Neutrophil (primary cell): ENCODE data around the gene PKDREJ.

Source experiments
- H3K27ac ChIP-seq: fragments of 200-600 bp; sonication (generic); 2 replicates; pipeline ENCODE4 v1.5.1; 2016; ENCODE audit warnings: mild to moderate bottlenecking, moderate library complexity
- H3K27me3 ChIP-seq: fragments of 200-600 bp; sonication (generic); 2 replicates; pipeline ENCODE4 v1.6.0; 2016; ENCODE audit warnings: mild to moderate bottlenecking
- H3K36me3 ChIP-seq: fragments of 200-600 bp; sonication (generic); 2 replicates; pipeline ENCODE4 v1.5.1; 2017
- H3K4me1 ChIP-seq, 2 experiments: fragments of 200-600 bp in 1 of 2; sonication (generic) in 1 of 2; 1 replicate in 1 of 2; 2 replicates in 1 of 2; pipeline versions ENCODE4 v1.5.1 to v1.6.1; 2013 to 2016; ENCODE audit warnings: low read depth in 1 of 2, low read length in 1 of 2, mild to moderate bottlenecking in 1 of 2, moderate library complexity in 1 of 2; ENCODE audit not compliant: control insufficient read depth in 1 of 2, insufficient read depth in 1 of 2
- H3K4me3 ChIP-seq, 2 experiments: fragments of 200-600 bp in 1 of 2; sonication (generic) in 1 of 2; 1 replicate in 1 of 2; 2 replicates in 1 of 2; pipeline ENCODE4 v1.5.1; 2013 to 2016; ENCODE audit warnings: low read depth in 1 of 2, low read length in 1 of 2, mild to moderate bottlenecking in 1 of 2, moderate library complexity in 1 of 2
- H3K9me3 ChIP-seq: fragments of 200-600 bp; sonication (generic); 2 replicates; pipeline ENCODE4 v1.5.1; 2016
- CTCF ChIP-seq: fragments of 200-600 bp; sonication (generic); IDR thresholded peaks from 2 replicates; pipeline ENCODE4 v1.5.1; 2016; ENCODE audit warnings: antibody characterized with exemption

PKDREJ gene

GRCh38 chr22:46220921-46221320 lies 42.2 kb downstream of the PKDREJ start:
- H3K27me3 ChIP-seq, result no peaks in the 10 kb centered on the region
- H3K4me1 ChIP-seq, result no peaks in the 10 kb centered on the region
- H3K36me3 ChIP-seq, result peaks cover 29% of the 10 kb centered on the region
- no peak overlapping the region for H3K27ac ChIP-seq
- H3K9me3 ChIP-seq, result no peaks in the 10 kb centered on the region
- TF ChIP-seq CTCF, result no peak
- H3K4me3 ChIP-seq, result no peak overlapping the region

- Histone ChIP-seq H3K4me3 (no peak overlapping the region), H3K27me3 (no peaks in the 10 kb centered on the region), H3K9me3 (no peaks in the 10 kb centered on the region), H3K27ac (no peak overlapping the region), H3K36me3 (peaks cover 34% of the 10 kb centered on the region), H3K4me1 (no peaks in the 10 kb centered on the region)
- TF ChIP-seq CTCF, result no peak
Measured at GRCh38 chr22:46219636-46220035, 43.5 kb downstream of the PKDREJ start.

DNA sequence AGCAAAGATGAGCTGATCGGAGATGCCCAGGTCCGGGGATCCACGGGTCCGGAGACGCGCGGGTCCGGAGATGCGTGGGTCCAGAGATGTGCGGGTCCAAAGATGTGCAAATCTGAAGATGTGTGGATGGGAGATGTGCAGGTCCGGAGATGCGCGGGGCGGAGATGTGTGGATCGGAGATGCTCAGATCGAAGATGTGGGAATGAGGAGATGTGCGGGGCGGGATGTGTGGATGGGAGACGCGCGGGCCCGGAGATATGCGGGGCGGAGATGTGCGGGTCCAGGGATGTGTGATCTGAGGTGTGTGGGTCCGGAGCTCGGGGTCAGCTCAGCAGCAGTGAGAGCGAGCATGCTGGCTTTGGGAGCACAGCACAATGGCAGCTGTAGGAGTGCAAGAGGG lies 48.5 kb downstream of the PKDREJ start:
- peaks cover 20% of the 10 kb centered on the region for H3K36me3 ChIP-seq
- no peak overlapping the region for H3K27ac ChIP-seq
- no peak for TF ChIP-seq CTCF
- no peaks in the 10 kb centered on the region for H3K4me1 ChIP-seq
- no peaks in the 10 kb centered on the region for H3K27me3 ChIP-seq
- no peaks in the 10 kb centered on the region for H3K9me3 ChIP-seq
- no peak overlapping the region for H3K4me3 ChIP-seq

DNA sequence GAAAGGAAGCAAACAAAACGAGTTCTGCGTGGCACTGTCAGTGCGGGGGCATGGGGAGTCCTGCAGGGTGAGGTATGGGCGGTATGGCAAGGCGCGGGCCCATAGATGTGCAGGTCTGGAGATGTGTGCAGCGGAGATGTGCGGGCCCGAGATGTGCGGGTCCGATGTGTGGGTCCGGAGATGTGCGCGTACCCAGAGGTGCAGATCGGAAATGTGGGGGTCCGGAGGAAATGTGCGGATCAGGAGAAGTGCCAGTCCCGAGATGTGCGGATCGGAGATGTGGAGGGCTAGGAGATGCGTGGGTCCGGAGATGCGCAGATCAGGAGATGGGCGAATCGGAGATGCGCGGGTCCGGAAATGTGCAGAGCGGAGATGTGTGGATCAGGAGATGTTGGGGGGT lies 49.0 kb downstream of the PKDREJ start:
- Histone ChIP-seq H3K27me3 (no peaks in the 10 kb centered on the region), H3K36me3 (peaks cover 15% of the 10 kb centered on the region), H3K9me3 (no peaks in the 10 kb centered on the region), H3K4me3 (no peak overlapping the region), H3K27ac (no peak overlapping the region), H3K4me1 (no peaks in the 10 kb centered on the region)
- no peak for TF ChIP-seq CTCF

GRCh38 chr22:46213052-46213451 lies 50.1 kb downstream of the PKDREJ start:
- peaks cover 10% of the 10 kb centered on the region for H3K36me3 ChIP-seq
- H3K27me3 ChIP-seq, result no peaks in the 10 kb centered on the region
- no peak overlapping the region for H3K27ac ChIP-seq
- no peak for TF ChIP-seq CTCF
- H3K4me1 ChIP-seq, result no peaks in the 10 kb centered on the region
- no peak overlapping the region for H3K4me3 ChIP-seq
- H3K9me3 ChIP-seq, result no peaks in the 10 kb centered on the region

DNA sequence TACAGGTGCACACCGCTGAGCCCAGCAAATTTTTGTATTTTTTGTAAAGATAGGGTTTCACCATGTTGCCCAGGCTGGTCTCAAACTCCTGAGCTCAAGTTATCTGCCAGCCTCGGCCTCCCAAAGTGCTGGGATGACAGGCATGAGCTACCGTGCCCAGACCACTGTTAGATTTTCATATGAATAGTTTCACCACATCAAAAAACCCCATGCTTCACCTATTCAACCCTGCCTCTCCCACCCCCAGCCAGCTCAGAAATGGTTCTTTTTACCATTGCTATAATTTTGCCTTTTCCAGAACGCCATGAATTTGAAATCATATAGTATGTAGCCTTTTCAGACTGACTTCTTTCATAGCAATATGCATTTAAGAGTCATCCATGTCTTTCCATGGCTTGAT lies 50.9 kb downstream of the PKDREJ start:
- peaks cover 9% of the 10 kb centered on the region for H3K36me3 ChIP-seq
- no peaks in the 10 kb centered on the region for H3K27me3 ChIP-seq
- H3K27ac ChIP-seq, result no peak overlapping the region
- TF ChIP-seq CTCF, result no peak
- H3K9me3 ChIP-seq, result no peaks in the 10 kb centered on the region
- H3K4me1 ChIP-seq, result no peaks in the 10 kb centered on the region
- H3K4me3 ChIP-seq, result no peak overlapping the region
